Activated gamma-delta T cell (primary cell): ENCODE data around the gene TMEM35B.
"Not testable (repeated sequence)": the region's sequence is repeated elsewhere in the genome, so short reads cannot be mapped to it uniquely, and the experiment has no call there.

ENCODE experiments used
- DNase-seq: peaks from one replicate; lab custom pipeline; 2025; lab: John Stamatoyannopoulos, UW

TMEM35B gene

GRCh38 chr1:34976384-34977209 lies 8.6 kb downstream of the TMEM35B start:
- no peak for DNase-seq

DNA sequence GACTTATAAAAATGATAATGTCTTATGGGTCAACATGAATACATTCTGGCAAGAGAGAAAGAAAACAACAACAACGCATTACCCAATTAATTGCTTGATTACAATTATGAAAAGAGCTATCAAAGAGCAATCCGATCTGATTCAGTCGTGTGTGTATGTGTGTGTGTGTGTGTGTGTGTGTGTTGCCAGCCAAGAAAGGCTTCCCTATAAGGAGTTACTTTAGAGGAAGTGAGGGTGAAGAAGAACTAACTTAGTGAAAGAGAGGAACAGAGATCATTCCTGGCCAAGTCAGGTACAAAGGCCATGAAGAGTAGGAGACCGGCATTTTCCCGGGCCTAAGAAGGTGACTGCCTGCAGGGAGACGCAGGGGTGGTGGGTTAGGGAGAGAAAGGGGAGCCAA lies 9.4 kb downstream of the TMEM35B start:
- DNase-seq = no peak

- no peak for DNase-seq
Observed at GRCh38 chr1:34975338-34975737, 9.8 kb downstream of the TMEM35B start.

DNA sequence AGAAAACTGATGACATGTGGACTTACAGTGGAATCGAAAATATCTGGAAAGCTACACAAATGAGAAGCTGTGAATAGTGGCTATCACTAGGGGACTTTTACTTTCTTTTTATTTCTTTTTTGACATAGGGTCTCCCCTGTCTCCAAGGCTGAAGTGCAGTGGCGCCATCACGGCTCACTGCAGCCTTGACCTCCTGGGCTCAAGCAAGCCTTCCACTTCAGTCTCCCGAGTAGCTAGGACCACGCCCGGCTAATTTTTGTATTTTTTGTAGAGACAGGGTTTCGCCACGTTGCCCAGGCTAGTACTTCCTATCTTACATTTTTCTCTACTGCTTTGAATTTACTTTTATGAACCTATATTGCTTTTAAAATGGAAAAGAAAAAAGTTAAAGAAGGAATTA lies 10.5 kb downstream of the TMEM35B start:
- DNase-seq = no peak

GRCh38 chr1:34973326-34973725 lies 11.8 kb downstream of the TMEM35B start:
- DNase-seq = no peak

DNA sequence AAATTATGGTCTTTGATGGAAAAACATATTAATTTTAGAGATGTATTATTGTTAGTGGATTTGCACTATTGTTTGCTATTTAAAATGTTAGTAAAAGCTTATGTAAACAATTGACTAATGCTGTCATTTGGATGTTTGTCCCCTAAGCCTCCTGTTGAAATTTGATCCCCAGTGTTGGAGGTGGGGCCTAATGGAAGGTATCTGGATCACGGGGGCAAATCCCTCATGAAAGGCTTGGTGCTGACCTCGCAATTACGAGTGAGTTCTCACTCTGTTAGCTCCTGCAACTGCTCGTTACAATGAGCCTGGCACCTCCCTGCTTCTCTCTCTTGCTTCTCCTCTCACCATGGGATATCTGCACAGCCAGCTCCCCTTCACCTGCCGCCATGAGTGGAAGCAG lies 14.3 kb downstream of the TMEM35B start:
- no peak for DNase-seq

- DNase-seq = no peak
Observed at GRCh38 chr1:34970220-34970735, 14.9 kb downstream of the TMEM35B start.

GRCh38 chr1:34968297-34968696 lies 16.9 kb downstream of the TMEM35B start:
- DNase-seq = not testable (repeated sequence)

- not testable (repeated sequence) for DNase-seq
Observed at GRCh38 chr1:34967672-34968071, 17.5 kb downstream of the TMEM35B start.

DNA sequence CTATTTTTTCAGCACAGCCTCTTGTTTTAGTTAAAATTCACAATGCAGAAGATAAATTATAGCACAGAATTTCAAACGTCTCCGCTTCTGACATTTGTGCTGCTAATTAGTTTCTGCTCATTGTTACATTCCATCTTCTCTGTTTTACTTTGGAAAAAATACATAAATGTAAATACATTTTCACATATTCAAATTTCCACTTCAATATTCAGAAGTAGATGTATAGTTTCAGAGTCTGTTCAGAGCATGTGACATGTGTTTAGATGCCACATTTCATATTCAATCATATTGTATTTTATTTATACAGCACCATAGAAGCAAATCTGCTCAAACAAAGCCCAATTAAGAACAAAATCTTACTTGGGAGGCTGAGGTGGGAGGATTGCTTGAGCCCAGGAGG lies 19.6 kb downstream of the TMEM35B start:
- DNase-seq = no peak

DNA sequence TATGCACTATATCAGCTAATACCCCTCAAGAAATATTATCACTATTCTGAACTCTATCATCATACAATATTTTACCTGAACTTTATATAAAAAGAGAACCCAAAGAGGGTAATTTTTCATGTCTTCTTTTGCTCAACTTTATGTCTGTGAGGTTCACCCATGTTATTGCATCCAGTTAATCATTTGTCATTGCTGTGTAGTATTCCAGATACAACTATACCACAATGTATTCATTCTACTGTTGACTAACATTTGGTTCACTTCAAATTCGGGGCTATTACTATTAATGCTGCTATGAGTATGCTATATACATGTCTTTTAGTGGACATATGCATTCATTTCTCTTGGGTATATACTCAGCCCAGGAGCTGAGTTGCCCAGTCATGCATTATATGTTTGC lies 34.7 kb downstream of the TMEM35B start:
- DNase-seq = no peak

DNA sequence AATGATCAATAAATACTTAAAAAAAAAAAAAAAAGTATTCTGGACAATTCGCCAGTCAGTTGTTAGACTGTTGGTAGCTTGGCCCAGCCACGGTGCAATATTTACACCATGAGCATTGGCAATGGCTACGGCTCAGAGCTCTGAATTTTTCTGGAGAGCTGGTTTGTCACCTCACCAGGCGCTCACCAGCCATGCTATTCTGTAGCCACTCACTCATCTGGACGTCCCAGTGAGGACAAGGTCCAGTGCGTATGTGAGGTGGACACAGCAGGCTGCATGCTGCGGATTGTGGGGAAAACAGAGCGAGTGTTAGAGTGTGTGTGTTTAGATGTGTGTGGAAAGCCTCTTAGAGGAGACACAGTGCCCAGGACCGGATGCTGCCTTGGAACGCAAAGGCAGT lies 36.4 kb downstream of the TMEM35B start:
- not testable (repeated sequence) for DNase-seq

- DNase-seq = not testable (repeated sequence)
Observed at GRCh38 chr1:34947641-34948314, 37.4 kb downstream of the TMEM35B start.

DNA sequence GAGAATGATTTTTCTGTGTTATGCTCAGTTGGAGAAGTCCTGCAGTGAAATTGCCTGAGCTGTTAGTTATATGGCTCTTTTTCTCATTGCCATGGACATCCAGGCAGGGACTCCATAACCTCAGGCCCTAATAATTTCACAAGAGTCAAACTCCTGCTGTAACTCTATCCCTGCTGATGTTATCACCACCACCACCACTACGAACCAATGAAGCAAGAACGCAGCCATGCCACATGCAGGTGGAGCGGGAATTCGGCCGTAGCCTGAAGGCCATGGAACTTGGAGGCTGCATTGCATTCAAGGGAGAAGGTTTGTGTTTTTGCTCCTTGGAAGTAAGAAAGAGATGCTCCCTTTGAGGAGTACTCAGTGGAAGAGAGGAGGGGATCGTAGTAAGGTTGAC lies 38.9 kb downstream of the TMEM35B start:
- DNase-seq = no peak

DNA sequence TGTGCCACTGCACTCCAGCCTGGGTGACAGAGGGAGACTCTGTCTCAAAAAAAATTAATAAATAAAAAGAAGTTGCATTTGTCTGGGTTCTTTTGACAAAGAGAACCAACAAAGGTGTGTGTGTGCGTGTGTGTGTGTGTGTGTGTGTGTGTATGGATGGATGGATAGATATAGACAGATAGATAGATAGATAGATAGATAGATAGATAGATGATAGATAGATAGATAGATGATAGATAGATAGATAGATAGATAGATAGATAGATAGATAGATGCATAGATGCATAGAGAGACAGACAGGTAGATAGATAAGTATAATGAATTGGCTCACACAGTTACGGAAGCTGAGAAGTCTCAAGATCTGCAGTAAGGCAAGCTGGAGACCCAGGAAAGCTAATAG lies 43.3 kb downstream of the TMEM35B start:
- DNase-seq = not testable (repeated sequence)
